HG02885 (cell line): ENCODE measurements around the gene ASPG.

ENCODE experiments used
- ATAC-seq: cut with Tn5 transposase; IDR thresholded peaks from one replicate; pipeline ENCODE4 v1.9.1; 2021; ENCODE audit warnings: mild to moderate bottlenecking; ENCODE audit not compliant: unreplicated experiment, poor library complexity

ASPG gene

GRCh38 chr14:104091927-104092771, 6.6 kb downstream of the ASPG start:
- ATAC-seq, result no peak

- ATAC-seq, result no peak
These were observed 7.4 kb downstream of the ASPG start for GRCh38 chr14:104092931-104093365.

GRCh38 chr14:104093366-104094055, 8.0 kb downstream of the ASPG start:
- no peak for ATAC-seq

- no peak for ATAC-seq
These were observed 8.7 kb downstream of the ASPG start for GRCh38 chr14:104094056-104094708.

GRCh38 chr14:104094709-104095425, 9.4 kb downstream of the ASPG start:
- no peak for ATAC-seq

GRCh38 chr14:104095426-104096310, 10.2 kb downstream of the ASPG start:
- no peak for ATAC-seq

- ATAC-seq, result no peak
These were observed 10.8 kb downstream of the ASPG start for GRCh38 chr14:104096318-104096717.

- ATAC-seq, result no peak
These were observed 11.5 kb downstream of the ASPG start for GRCh38 chr14:104096751-104097700.

- ATAC-seq, result no peak
These were observed 13.0 kb downstream of the ASPG start for GRCh38 chr14:104098272-104099095.

GRCh38 chr14:104099096-104100041, 13.9 kb downstream of the ASPG start:
- ATAC-seq, result no peak

- no peak for ATAC-seq
These were observed 14.9 kb downstream of the ASPG start for GRCh38 chr14:104100171-104101085.

GRCh38 chr14:104101086-104101621, 15.7 kb downstream of the ASPG start:
- no peak for ATAC-seq

GRCh38 chr14:104101651-104102281, 16.3 kb downstream of the ASPG start:
- ATAC-seq, result no peak

GRCh38 chr14:104102282-104102914, 16.9 kb downstream of the ASPG start:
- no peak for ATAC-seq
